ENCODE measurements around the gene STX18.
A peak's percentile ranks its signal among the peaks of the same experiment; 100 is the strongest.

STX18 gene

DNA sequence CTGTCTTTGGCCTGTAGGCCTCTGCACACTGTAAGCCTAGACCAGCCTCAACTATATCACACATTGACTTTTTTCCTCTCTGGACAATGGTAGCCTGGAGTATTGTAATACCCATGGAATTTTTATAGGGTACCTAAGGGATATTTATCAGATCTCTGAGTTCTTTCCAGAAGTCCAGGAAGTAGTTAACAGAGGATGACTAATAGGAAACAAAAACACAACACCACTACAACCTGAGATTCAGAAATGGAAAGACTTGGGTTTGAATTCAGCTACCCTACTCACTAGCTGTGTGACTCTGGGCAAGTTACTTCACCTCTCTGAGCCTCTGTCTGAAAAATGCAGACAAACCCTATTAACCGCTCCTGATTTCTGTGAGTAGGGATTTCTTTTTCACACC, 7.7 kb upstream of the STX18 start:
- H3K27me3 Mint-ChIP-seq (ENCODE audit: low read depth, poor library complexity): no peaks in the 10 kb centered on the region
- no peak for TF ChIP-seq CTCF (IDR thresholded peaks at IDR 0.05)
- peaks cover 80% of the 10 kb centered on the region for H3K36me3 Mint-ChIP-seq (ENCODE audit: low read depth)
- no peaks in the 10 kb centered on the region for H3K9me3 Mint-ChIP-seq
- H3K4me1 Mint-ChIP-seq: no peaks in the 10 kb centered on the region
- no peak for DNase-seq
- no peak overlapping the region for H3K27ac Mint-ChIP-seq
- H3K4me3 Mint-ChIP-seq: no peak overlapping the region

- Mint-ChIP-seq H3K27ac (no peak overlapping the region), H3K27me3 (ENCODE audit: low read depth, poor library complexity) (peaks cover 6% of the 10 kb centered on the region), H3K4me1 (peaks cover 44% of the 10 kb centered on the region), H3K36me3 (ENCODE audit: low read depth) (peaks cover 23% of the 10 kb centered on the region), H3K4me3 (peak overlapping the region; percentile 97), H3K9me3 (no peaks in the 10 kb centered on the region)
- peak; percentile 28 for DNase-seq
- TF ChIP-seq CTCF (IDR thresholded peaks at IDR 0.05): no peak
These were observed 1.1 kb upstream of the STX18 start for GRCh38 chr4:4542774-4543485.

GRCh38 chr4:4541040-4541631, 712 bp downstream of the STX18 start:
- peaks cover 6% of the 10 kb centered on the region for H3K27me3 Mint-ChIP-seq (ENCODE audit: low read depth, poor library complexity)
- peak overlapping the region; percentile 97 for H3K4me3 Mint-ChIP-seq
- no peaks in the 10 kb centered on the region for H3K9me3 Mint-ChIP-seq
- peaks cover 13% of the 10 kb centered on the region for H3K36me3 Mint-ChIP-seq (ENCODE audit: low read depth)
- H3K27ac Mint-ChIP-seq: peak overlapping the region; percentile 96
- H3K4me1 Mint-ChIP-seq: peaks cover 44% of the 10 kb centered on the region
- TF ChIP-seq CTCF (IDR thresholded peaks at IDR 0.05): no peak
- no peak for DNase-seq

- Mint-ChIP-seq H3K9me3 (no peaks in the 10 kb centered on the region), H3K27ac (peak overlapping the region; percentile 38), H3K4me3 (peak overlapping the region; percentile 9), H3K36me3 (ENCODE audit: low read depth) (no peaks in the 10 kb centered on the region), H3K4me1 (peaks cover 44% of the 10 kb centered on the region), H3K27me3 (ENCODE audit: low read depth, poor library complexity) (peaks cover 6% of the 10 kb centered on the region)
- no peak for TF ChIP-seq CTCF (IDR thresholded peaks at IDR 0.05)
- no peak for DNase-seq
These were observed 2.4 kb downstream of the STX18 start for GRCh38 chr4:4539481-4539880.

DNA sequence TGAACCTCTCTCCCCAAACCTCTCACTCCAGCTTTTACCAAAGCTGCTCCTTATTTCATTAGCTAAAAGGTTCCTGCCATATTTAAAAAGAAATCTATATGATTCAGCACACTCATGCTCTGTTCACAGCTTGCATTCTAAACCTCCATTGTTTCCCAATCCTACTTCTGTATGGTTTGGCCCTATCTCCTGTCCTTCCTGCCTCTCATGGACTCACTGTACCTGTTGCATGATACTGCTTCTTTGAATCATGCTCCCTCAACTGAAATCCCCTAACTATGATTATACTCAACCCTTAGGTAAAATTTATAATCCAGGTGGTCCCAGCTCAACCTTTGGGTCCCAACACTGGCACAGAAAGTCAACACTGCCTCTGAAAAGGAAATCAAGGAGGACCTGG, 6.3 kb downstream of the STX18 start:
- Mint-ChIP-seq H3K9me3 (no peaks in the 10 kb centered on the region), H3K36me3 (ENCODE audit: low read depth) (no peaks in the 10 kb centered on the region), H3K27me3 (ENCODE audit: low read depth, poor library complexity) (no peaks in the 10 kb centered on the region), H3K4me1 (peaks cover 13% of the 10 kb centered on the region), H3K27ac (no peak overlapping the region), H3K4me3 (no peak overlapping the region)
- DNase-seq: no peak
- no peak for TF ChIP-seq CTCF (IDR thresholded peaks at IDR 0.05)

Data from nephron progenitor cell (in vitro differentiated cells).